Activated T-cell treated with anti-CD3 and anti-CD28 coated beads for 24 hours (primary cell): ENCODE measurements around the gene FNIP1.
"Not testable (repeated sequence)": the region's sequence is repeated elsewhere in the genome, so short reads cannot be mapped to it uniquely, and the experiment has no call there.

Experiments
- DNase-seq: peaks from one replicate; pipeline ENCODE4 v3.0.0-alpha.2; 2020; ENCODE audit warnings: low read depth

FNIP1 gene

GRCh38 chr5:131786900-131787692, 9.7 kb downstream of the FNIP1 start:
- no peak for DNase-seq

- no peak for DNase-seq
Observed at GRCh38 chr5:131786036-131786435, 10.8 kb downstream of the FNIP1 start.

- no peak for DNase-seq
Observed at GRCh38 chr5:131783874-131784273, 12.9 kb downstream of the FNIP1 start.

GRCh38 chr5:131783357-131783756, 13.5 kb downstream of the FNIP1 start:
- DNase-seq = no peak

- no peak for DNase-seq
Observed at GRCh38 chr5:131782717-131783116, 14.1 kb downstream of the FNIP1 start.

GRCh38 chr5:131778141-131778540, 18.7 kb downstream of the FNIP1 start:
- DNase-seq = not testable (repeated sequence)

GRCh38 chr5:131776450-131776849, 20.4 kb downstream of the FNIP1 start:
- DNase-seq = no peak

- no peak for DNase-seq
Observed at GRCh38 chr5:131774652-131775367, 22.0 kb downstream of the FNIP1 start.

- DNase-seq = no peak
Observed at GRCh38 chr5:131773805-131774204, 23.0 kb downstream of the FNIP1 start.

- no peak for DNase-seq
Observed at GRCh38 chr5:131771692-131772091, 25.1 kb downstream of the FNIP1 start.

- DNase-seq = no peak
Observed at GRCh38 chr5:131769961-131770360, 26.9 kb downstream of the FNIP1 start.

GRCh38 chr5:131769336-131769735, 27.5 kb downstream of the FNIP1 start:
- no peak for DNase-seq

- DNase-seq = no peak
Observed at GRCh38 chr5:131767891-131768290, 28.9 kb downstream of the FNIP1 start.

- DNase-seq = no peak
Observed at GRCh38 chr5:131766689-131767088, 30.1 kb downstream of the FNIP1 start.

GRCh38 chr5:131765261-131765660, 31.6 kb downstream of the FNIP1 start:
- DNase-seq = no peak

GRCh38 chr5:131763968-131764367, 32.8 kb downstream of the FNIP1 start:
- DNase-seq = no peak

GRCh38 chr5:131760793-131761192, 36.0 kb downstream of the FNIP1 start:
- no peak for DNase-seq

- DNase-seq = no peak
Observed at GRCh38 chr5:131759704-131760103, 37.1 kb downstream of the FNIP1 start.

GRCh38 chr5:131758520-131758900, 38.3 kb downstream of the FNIP1 start:
- no peak for DNase-seq

GRCh38 chr5:131757830-131758519, 38.8 kb downstream of the FNIP1 start:
- no peak for DNase-seq

GRCh38 chr5:131756942-131757341, 39.9 kb downstream of the FNIP1 start:
- no peak for DNase-seq

GRCh38 chr5:131754363-131754762, 42.5 kb downstream of the FNIP1 start:
- DNase-seq = no peak

- no peak for DNase-seq
Observed at GRCh38 chr5:131751506-131751905, 45.3 kb downstream of the FNIP1 start.
